ENCODE measurements around the gene FSTL4. TPM values are rescaled to one million over a fixed set of nuclear protein-coding genes. Genes with fewer than 3 reads are reported as not detected.

The FSTL4 gene
- total and polyA plus RNA-seq, 9 donors = 0.07 to 0.22 (median 0.15) TPM; not detected in 4

DNA sequence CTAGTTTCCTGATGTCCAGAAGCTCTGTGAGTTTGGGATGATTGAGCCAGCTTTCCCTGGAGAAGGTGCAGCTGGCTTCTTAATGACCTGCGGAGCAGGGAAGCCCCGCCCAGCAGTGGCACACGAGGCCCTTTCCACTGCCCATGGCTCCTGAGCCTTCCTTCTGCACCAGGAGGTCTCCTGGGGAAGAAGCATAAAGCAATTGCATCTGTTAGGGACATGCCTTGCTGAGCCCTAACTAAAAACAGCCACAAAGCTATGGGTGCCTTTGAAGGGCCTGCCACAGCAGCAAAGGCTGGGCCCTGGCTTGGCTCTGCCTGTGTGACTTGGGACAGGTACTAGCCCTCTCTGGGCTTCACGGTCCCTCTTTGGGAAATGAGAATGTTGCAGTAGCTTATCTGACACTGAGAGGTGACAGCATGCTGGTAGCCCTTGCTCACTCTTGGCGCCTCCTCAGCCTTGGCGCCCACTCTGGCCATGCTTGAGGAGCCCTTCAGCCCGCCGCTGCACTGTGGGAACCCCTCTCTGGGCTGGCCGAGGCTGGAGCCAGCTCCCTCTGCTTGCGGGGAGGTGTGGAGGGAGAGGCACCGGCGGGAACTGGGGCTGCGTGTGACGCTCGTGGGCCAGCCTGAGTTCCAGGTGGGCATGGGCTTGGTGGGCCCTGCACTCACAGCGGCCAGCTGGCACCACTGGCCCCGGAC, 218.4 kb downstream of the FSTL4 start:
- intact Hi-C loops (cut with DNase I) = no loop called here
- H3K9me3 ChIP-seq = no peaks in the 10 kb centered on the region
- 89 to 91% (median 90%) methylated on average over 16 to 17 of the region's 17 CpGs for WGBS, 3 donors

DNA sequence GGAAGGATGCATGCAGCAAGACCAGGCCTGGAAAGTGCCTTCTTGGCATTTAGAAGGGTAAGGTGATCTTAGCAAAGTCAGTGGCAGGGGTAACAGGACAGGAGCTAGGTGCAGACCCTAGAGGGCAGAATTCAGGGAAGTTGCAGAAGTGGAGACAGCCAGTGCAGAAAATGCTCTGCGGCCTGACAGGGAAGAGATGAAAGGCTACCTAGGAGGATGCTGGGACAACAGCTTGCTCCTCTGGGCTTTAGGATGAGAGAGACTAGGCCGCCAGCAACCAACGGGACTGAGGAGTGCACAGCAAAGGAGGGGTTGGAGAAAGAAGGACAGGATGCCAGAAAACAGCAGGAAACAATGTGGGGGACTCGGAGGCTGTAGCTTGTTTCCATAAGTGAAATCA, 219.9 kb downstream of the FSTL4 start:
- no peaks in the 10 kb centered on the region for H3K4me1 ChIP-seq (ENCODE audit: insufficient read depth)
- H3K4me3 ChIP-seq = no peak overlapping the region
- no peak overlapping the region for H3K27ac ChIP-seq
- no peaks in the 10 kb centered on the region for H3K36me3 ChIP-seq
- TF ChIP-seq POLR2A (IDR thresholded peaks at IDR 0.05) (no peak), EP300 (IDR thresholded peaks at IDR 0.05) (no peak)
- TF ChIP-seq, protein P1, sequence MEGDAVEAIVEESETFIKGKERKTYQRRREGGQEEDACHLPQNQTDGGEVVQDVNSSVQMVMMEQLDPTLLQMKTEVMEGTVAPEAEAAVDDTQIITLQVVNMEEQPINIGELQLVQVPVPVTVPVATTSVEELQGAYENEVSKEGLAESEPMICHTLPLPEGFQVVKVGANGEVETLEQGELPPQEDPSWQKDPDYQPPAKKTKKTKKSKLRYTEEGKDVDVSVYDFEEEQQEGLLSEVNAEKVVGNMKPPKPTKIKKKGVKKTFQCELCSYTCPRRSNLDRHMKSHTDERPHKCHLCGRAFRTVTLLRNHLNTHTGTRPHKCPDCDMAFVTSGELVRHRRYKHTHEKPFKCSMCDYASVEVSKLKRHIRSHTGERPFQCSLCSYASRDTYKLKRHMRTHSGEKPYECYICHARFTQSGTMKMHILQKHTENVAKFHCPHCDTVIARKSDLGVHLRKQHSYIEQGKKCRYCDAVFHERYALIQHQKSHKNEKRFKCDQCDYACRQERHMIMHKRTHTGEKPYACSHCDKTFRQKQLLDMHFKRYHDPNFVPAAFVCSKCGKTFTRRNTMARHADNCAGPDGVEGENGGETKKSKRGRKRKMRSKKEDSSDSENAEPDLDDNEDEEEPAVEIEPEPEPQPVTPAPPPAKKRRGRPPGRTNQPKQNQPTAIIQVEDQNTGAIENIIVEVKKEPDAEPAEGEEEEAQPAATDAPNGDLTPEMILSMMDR (IDR thresholded peaks at IDR 0.05) = no peak
- H3K9me3 ChIP-seq = no peaks in the 10 kb centered on the region
- H3K27me3 ChIP-seq = no peaks in the 10 kb centered on the region
- DNase-seq = no peak
- intact Hi-C loops (cut with DNase I) = no loop called here
- WGBS, 3 donors = 47 to 64% (median 57%) methylated on average over 4 of the region's 4 CpGs

More for the DNA sequence above, 218.4 kb downstream of the FSTL4 start:
- no peaks in the 10 kb centered on the region for H3K36me3 ChIP-seq
- no peaks in the 10 kb centered on the region for H3K27me3 ChIP-seq
- no peak for TF ChIP-seq EP300 (IDR thresholded peaks at IDR 0.05)
- TF ChIP-seq POLR2A (IDR thresholded peaks at IDR 0.05) = no peak
- TF ChIP-seq, protein P1 (IDR thresholded peaks at IDR 0.05) = no peak
- H3K27ac ChIP-seq = no peak overlapping the region
- no peak for DNase-seq
- H3K4me1 ChIP-seq (ENCODE audit: insufficient read depth) = no peaks in the 10 kb centered on the region
- no peak overlapping the region for H3K4me3 ChIP-seq

DNA sequence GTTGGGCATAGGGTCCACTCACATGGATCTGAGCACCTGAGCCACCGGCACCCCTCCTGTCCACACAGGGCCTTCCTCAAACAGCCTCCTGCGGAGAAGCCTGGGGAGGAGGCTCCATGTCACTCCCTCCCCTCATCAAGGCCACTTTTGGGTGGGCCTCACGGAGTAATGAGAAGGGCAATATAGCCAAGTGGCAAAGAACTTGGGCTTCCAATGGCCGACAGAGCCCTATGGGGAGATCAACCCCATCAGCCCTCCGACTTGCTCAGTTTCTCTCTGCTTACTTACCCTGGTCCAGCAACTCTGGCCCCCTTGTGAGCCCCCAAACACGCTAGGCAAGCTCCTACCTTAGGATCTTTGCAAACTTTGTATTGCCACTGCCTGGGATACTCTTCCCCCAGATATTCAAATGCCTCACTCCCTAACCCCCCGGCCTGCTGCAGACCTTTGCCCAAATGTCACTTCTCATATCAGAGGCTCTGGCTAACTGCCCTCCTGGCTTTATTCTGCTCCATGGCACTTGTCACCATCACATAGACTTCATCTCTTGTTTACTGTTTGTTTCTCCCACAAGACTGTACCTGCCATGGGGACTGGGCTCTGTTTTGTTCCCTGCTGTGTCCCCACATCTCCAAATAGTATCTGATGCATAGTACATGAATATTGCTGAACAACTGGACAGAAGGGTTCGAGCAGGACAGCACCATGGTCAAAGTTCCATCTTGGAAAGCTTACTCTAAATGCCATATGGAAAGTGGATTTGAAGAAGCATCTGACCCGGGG, 220.8 kb downstream of the FSTL4 start:
- Histone ChIP-seq H3K9me3 (no peaks in the 10 kb centered on the region), H3K4me1 (ENCODE audit: insufficient read depth) (no peaks in the 10 kb centered on the region), H3K36me3 (no peaks in the 10 kb centered on the region), H3K4me3 (no peak overlapping the region), H3K27ac (no peak overlapping the region), H3K27me3 (no peaks in the 10 kb centered on the region)
- no peak for DNase-seq
- TF ChIP-seq, protein P1 (IDR thresholded peaks at IDR 0.05) = no peak
- TF ChIP-seq EP300 (IDR thresholded peaks at IDR 0.05) (no peak), POLR2A (IDR thresholded peaks at IDR 0.05) (no peak)
- WGBS, 3 donors = 84 to 90% (median 85%) methylated on average over 9 of the region's 9 CpGs
- intact Hi-C loops (cut with DNase I) = no loop called here

- no peaks in the 10 kb centered on the region for H3K36me3 ChIP-seq
- no peaks in the 10 kb centered on the region for H3K4me1 ChIP-seq (ENCODE audit: insufficient read depth)
- H3K4me3 ChIP-seq = no peak overlapping the region
- intact Hi-C loops (cut with DNase I) = no loop called here
- TF ChIP-seq, protein P1 (IDR thresholded peaks at IDR 0.05) = no peak
- no peak for TF ChIP-seq EP300 (IDR thresholded peaks at IDR 0.05)
- no peak for TF ChIP-seq POLR2A (IDR thresholded peaks at IDR 0.05)
- DNase-seq = no peak
- WGBS, 3 donors = 69 to 78% (median 73%) methylated on average over 10 of the region's 10 CpGs
- H3K9me3 ChIP-seq = no peaks in the 10 kb centered on the region
- H3K27me3 ChIP-seq = no peaks in the 10 kb centered on the region
- no peak overlapping the region for H3K27ac ChIP-seq
These were observed 221.7 kb downstream of the FSTL4 start for GRCh38 chr5:133390416-133391353.

Data from ovary (tissue), 9 donors.